MM.1S (cell line): ENCODE data around the gene MYLK2.

ENCODE experiments used
- EZH2 ChIP-seq: fragments of 300-600 bp; sonication (generic); optimal IDR thresholded peaks from 2 replicates; pipeline ENCODE3; 2017; ENCODE audit warnings: low read depth, mild to moderate bottlenecking, antibody characterized with exemption, low read length, mixed read lengths
- EZH2phosphoT487 ChIP-seq: fragments of 300-600 bp; sonication (generic); IDR thresholded peaks from 2 replicates; pipeline ENCODE4 v1.6.1; 2018; ENCODE audit warnings: antibody characterized with exemption, low read length
- TF ChIP-seq, protein P1 (sequence below): fragments of 300-600 bp; sonication (generic); IDR thresholded peaks from 2 replicates; pipeline ENCODE4 v1.5.1; 2016; ENCODE audit warnings: antibody characterized with exemption, low read length, mixed read lengths

DNA sequence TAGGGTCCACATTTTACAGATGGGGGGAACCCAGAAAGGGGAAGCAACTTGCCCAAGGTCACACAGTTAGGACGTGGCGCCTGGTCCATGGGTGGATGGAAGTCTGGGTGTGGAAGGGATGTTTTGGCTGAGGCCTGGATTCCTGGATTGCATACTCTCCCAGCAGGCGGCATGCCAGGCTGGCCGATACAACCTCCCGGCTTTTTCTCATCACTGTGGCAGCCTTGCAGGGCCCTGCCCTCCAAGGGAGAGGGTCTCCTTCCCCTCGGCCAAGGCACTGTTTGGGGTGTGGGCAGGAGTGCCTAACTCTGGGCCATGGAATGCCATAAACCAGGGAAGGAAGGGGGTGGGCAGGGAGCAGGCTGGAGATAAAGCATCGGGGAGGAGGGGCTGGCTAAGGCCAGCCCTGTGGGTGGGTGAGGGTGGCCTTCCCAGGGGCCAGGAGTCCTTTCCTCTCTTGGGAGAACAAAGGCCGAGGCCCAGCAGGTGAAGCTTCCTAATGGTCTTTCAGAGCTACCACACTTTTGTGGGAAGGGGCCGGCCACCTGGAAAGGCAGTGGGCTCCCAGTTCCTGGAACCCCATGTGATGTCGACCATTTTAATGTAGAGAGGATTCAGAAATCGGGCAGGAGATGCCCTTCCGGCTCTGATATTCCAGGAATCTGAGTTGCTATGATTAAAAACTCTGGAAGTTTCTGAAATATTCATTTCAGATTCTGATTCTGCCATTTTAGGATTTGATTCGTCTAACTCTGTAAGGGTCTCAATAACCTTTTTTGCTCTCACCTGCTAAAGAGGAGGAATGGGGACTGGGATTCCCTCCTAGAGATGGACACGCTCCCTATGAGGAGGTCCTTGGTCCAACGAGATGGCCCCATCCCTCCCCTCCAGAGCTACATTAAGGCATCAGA lies 22.0 kb downstream of the MYLK2 start:
- TF ChIP-seq, protein P1, sequence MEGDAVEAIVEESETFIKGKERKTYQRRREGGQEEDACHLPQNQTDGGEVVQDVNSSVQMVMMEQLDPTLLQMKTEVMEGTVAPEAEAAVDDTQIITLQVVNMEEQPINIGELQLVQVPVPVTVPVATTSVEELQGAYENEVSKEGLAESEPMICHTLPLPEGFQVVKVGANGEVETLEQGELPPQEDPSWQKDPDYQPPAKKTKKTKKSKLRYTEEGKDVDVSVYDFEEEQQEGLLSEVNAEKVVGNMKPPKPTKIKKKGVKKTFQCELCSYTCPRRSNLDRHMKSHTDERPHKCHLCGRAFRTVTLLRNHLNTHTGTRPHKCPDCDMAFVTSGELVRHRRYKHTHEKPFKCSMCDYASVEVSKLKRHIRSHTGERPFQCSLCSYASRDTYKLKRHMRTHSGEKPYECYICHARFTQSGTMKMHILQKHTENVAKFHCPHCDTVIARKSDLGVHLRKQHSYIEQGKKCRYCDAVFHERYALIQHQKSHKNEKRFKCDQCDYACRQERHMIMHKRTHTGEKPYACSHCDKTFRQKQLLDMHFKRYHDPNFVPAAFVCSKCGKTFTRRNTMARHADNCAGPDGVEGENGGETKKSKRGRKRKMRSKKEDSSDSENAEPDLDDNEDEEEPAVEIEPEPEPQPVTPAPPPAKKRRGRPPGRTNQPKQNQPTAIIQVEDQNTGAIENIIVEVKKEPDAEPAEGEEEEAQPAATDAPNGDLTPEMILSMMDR, result no peak
- TF ChIP-seq EZH2, result no peak
- TF ChIP-seq EZH2phosphoT487, result no peak
